CD4-positive, alpha-beta T cell treated with Interleukin-6 at 100 ng/mL for 8 hours (primary cell): ENCODE results near the gene FLOT2.
"Not testable (repeated sequence)": the region's sequence is repeated elsewhere in the genome, so short reads cannot be mapped to it uniquely, and the experiment has no call there.

ENCODE experiments used
- DNase-seq: peaks from one replicate; pipeline ENCODE4 v3.0.0-alpha.2; 2020; ENCODE audit warnings: mixed read lengths, low spot score

FLOT2 gene

DNA sequence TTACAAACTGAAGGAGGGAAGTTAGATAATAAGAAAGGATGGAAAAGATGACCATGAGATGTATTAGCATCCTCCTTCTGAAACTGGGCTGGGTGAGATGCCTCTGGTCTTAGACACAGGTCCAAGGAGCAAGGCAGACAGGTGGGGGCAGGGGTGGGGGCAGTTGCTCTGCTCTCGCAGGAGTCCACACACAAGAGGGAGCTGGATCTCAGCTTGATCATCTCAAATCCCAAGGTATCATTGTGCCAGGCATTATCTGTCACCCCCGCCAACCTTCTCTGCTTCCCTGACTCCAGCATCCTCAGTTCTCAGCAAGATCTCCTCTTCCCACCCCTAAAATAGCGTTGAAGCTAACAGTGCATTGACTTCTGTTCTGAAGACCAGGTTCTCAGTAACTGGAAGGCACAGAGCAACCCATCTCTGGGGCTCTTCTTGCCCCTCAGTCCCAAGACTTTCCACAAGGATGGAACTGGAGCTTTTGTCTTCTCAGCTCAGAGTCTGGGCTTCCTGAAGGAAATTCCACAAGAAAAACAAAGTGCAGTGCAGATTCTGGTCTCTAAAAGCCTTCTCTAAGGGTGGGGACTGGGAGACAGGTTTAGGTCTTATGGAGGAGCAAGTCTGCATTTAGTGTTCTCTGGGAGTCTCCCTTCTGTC lies 1.6 kb downstream of the FLOT2 start:
- no peak for DNase-seq

GRCh38 chr17:28893248-28894183 lies 4.0 kb downstream of the FLOT2 start:
- DNase-seq: not testable (repeated sequence)

DNA sequence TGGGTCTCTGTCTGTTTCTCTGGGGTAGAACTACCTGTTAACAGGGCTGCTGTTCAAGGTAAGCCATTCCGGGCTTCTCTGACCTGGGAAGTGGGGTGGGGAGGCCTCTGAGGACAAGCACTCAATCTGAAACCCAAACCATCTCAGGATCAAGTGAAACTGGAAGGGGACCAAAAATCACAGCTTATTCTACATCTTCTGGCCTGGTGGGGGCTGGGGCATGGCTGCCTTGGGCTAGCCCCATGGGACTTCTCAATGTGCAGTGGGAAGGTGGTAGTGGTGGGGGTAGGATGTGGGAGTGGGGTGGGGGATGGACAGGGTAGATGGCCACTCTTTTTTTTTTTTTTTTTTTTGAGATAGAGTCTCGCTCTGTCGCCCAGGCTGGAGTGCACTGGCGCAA lies 5.5 kb downstream of the FLOT2 start:
- DNase-seq: no peak

GRCh38 chr17:28891201-28891600 lies 6.3 kb downstream of the FLOT2 start:
- no peak for DNase-seq

GRCh38 chr17:28889996-28890395 lies 7.5 kb downstream of the FLOT2 start:
- DNase-seq: no peak

- no peak for DNase-seq
Measured at GRCh38 chr17:28888832-28889231, 8.7 kb downstream of the FLOT2 start.

- no peak for DNase-seq
Measured at GRCh38 chr17:28887871-28888471, 9.6 kb downstream of the FLOT2 start.

DNA sequence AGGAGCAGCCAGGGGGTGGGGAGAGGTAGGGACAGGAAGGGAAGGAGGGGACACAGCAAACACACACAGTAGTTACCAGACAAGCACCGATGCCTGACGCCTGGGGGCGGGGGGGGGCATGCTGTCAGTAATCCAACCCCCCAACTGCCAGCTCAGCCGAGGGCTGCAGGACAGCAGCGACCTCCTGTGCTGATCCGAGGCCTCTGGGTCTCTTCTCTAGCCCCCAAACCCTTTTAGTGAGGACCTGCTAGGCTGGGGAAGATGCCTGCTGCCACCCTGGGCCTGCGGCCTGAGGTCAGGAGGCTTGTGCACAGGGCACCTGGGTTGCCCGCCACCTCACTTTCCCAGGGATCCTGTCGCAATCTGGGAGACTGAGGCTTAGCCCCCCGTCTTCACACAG lies 11.6 kb downstream of the FLOT2 start:
- DNase-seq: no peak

DNA sequence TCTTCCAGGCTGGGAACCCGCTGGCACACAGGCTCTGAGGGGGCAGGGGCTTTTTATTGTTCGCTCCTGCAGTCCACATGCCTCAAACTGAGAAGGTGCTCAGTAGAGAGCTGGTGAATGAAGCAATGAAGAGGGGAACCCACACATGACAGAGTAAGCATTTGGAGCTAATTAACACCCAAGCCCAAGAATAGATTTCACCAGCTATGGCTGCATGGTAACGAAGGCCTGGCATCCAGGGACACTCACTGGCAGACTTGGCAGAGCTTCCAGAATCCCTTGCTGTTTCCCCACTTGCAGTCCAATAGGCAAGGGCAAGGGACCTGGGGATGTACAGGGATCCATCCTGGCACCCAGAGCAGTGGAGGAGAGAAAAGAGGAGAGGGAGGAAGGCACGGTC lies 12.2 kb downstream of the FLOT2 start:
- no peak for DNase-seq

GRCh38 chr17:28883967-28884702 lies 13.4 kb downstream of the FLOT2 start:
- no peak for DNase-seq

DNA sequence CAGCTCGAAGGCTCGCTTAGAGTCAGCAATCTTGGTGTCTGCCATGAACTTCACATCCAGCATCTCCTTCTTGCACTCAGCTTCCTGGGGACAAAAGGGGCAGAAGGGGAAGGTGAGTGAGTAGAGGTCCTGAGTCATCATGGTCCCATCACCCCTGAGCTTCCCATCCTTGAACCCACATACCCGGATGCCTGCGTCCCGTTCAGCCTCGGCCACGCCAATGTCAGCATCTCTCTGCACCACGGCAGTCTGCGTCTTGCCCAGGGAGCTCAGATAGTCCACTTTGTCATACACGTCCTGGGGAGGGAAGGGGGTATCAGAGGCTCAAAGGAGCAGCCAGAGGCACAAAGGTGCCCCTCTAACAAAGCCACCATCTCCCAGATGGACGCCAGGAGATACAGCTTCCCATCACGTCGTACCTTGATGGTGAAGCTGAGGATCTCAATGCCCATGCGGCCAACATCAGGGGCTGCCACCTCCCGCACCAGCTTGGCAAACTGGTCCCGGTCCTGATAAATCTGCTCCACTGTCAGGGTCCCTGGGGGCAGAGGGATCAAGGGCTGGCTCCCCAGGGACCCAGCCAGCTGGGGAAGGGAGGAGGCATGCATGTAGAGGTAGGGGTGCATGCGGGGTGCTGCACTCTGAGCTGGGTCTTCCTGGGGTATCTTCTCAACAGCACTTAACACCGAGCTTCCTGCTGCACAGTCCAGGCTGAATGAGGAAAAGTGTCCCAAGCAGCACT lies 15.2 kb downstream of the FLOT2 start:
- no peak for DNase-seq

- DNase-seq: no peak
Measured at GRCh38 chr17:28881533-28882056, 15.9 kb downstream of the FLOT2 start.

GRCh38 chr17:28880572-28880945 lies 17.0 kb downstream of the FLOT2 start:
- DNase-seq: no peak

DNA sequence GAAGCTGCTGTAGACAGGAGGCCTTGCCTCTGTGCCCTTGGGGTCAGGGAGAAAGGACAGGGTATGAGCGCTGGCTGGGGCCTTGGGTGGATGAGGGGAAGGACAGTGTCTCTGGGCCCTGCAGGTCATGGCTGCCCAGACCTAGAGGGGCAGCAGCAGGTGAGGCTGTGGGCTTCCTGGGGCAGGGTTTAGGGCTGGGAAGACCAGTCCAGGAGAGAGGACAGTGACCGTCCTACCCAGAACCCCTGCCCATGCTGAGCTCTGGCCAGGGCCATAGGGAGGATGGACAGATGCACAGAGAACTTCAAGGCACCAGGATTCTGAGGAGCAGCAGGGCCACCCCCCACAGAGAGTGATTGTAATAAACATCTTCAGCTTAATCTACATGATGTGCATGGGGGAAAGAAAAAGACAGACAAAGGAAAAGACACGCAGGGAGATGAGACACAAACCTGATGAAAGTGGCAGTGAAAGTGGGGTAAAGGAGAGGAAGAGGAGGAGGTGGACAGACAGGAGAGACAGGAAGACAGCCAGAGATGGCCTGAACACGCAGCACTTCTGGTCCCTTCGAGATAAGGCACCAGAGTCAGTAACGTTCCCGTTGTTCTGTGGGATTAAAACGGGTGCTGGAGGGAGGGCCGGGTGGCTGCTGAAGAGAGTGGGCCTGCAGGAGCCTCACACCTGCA lies 17.5 kb downstream of the FLOT2 start:
- DNase-seq: no peak

GRCh38 chr17:28878981-28879380 lies 18.6 kb downstream of the FLOT2 start:
- DNase-seq: no peak

DNA sequence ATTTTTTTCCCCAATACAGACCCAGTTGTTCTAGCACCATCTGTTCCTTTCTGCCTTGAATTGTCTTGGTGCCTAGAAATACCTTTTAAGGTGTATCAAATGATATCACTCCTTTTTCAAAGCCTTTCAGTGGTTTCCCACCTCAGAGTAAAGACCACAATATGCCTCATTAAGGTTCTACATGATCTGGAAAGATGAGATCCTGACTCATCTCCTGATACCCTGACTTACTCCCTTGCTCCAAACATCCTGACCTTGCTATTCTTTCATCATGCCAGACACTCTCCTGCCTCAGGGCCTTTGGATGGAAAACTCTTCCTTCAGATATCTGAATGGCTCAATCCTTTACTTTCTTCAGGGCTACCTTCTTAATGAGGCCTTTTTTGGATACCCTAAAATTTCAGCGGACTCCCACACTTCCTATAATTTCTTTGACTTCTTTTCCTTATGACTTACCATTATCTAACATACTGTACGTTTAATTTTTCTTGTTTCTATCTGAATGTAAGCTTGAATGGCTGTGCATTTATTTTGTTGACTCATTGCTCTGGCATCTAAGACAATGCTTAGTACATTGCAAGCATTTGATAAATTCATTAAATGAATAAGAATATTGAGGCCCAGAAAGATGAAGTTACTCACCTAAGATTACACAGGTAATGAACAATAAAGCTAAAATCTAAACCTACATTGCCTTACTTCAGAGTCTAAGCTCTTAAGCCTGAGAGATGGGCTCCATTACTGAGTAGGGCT lies 19.2 kb downstream of the FLOT2 start:
- DNase-seq: no peak

DNA sequence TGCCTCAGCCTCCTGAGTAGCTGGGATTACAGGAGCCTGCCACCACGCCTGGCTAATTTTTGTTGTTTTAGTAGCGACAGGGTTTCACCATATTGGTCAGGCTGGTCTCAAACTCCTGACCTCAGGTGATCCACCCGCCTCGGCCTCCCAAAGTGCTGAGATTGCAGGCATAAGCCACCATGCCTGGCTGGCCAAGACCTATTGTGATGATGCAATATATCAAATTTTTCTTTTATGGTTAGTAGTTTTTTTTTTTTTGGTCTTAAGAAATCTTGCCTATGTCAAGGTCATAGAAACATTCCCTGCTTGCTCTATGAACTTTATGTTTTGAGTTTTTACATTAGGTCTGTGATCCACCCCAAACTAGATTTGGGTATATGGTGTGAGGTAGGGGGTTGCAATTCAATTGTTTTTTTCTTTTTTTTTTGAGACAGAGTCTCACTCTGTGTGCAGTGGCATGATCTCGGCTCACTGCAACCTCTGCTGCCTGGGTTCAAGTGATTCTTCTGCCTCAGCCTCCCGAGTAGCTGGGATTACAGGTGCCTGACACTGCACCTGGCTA lies 20.3 kb downstream of the FLOT2 start:
- not testable (repeated sequence) for DNase-seq

DNA sequence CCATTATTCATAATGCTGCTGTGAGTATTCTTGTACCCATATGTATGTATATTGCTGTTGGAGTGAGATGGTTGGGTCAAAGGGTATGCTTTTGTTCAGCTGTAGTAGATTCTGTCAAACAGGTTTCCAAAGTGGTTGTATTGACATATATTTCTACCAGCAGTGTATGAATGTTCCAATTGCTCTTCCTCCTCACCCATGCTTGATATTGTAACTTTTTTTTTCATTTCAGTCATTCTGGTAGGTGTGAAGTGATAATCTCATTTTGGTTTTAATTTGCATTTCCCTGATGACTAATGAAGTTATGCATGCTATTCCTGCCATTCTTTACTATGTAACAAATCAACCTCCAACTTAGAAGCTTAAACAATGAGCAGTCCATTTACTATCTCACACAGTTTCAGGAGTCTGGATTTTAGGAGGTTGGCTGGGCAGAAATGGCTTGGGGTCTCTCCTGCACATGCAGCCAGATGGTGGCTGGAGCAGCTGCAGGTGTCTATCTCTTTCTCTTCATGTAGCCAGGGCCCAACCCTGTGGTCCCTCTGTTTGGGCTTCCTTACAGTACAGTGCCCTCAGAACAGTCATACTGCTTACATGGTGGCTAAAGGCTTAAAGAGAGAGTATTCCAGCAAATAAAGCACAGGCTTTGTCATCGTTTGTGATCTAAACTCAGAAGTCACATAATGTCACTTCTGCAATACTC lies 21.5 kb downstream of the FLOT2 start:
- no peak for DNase-seq

GRCh38 chr17:28874750-28875149 lies 22.8 kb downstream of the FLOT2 start:
- no peak for DNase-seq
